ENCODE measurements around the gene NCOA4.
"Not testable (repeated sequence)": the region's sequence is repeated elsewhere in the genome, so short reads cannot be mapped to it uniquely, and the experiment has no call there.

NCOA4 gene

GRCh38 chr10:46019569-46020343, 10.7 kb downstream of the NCOA4 start:
- no peak for DNase-seq (ENCODE audit: low spot score)

GRCh38 chr10:46019177-46019528, 11.3 kb downstream of the NCOA4 start:
- no peak for DNase-seq (ENCODE audit: low spot score)

- no peak for DNase-seq (ENCODE audit: low spot score)
These were observed 11.8 kb downstream of the NCOA4 start for GRCh38 chr10:46018453-46019176.

- no peak for DNase-seq (ENCODE audit: low spot score)
These were observed 12.7 kb downstream of the NCOA4 start for GRCh38 chr10:46017733-46018132.

- no peak for DNase-seq (ENCODE audit: low spot score)
These were observed 13.6 kb downstream of the NCOA4 start for GRCh38 chr10:46016811-46017210.

GRCh38 chr10:46016190-46016589, 14.2 kb downstream of the NCOA4 start:
- no peak for DNase-seq (ENCODE audit: low spot score)

- DNase-seq (ENCODE audit: low spot score), result no peak
These were observed 15.6 kb downstream of the NCOA4 start for GRCh38 chr10:46014683-46015405.

- DNase-seq (ENCODE audit: low spot score), result no peak
These were observed 16.2 kb downstream of the NCOA4 start for GRCh38 chr10:46014206-46014605.

- no peak for DNase-seq (ENCODE audit: low spot score)
These were observed 17.7 kb downstream of the NCOA4 start for GRCh38 chr10:46012746-46013145.

GRCh38 chr10:46006219-46006618, 24.2 kb downstream of the NCOA4 start:
- DNase-seq (ENCODE audit: low spot score), result no peak

- no peak for DNase-seq (ENCODE audit: low spot score)
These were observed 25.0 kb downstream of the NCOA4 start for GRCh38 chr10:46005383-46005782.

GRCh38 chr10:46004963-46005362, 25.5 kb downstream of the NCOA4 start:
- DNase-seq (ENCODE audit: low spot score), result no peak

GRCh38 chr10:46002916-46003693, 27.3 kb downstream of the NCOA4 start:
- no peak for DNase-seq (ENCODE audit: low spot score)

GRCh38 chr10:46002189-46002687, 28.2 kb downstream of the NCOA4 start:
- not testable (repeated sequence) for DNase-seq (ENCODE audit: low spot score)

GRCh38 chr10:46001187-46001756, 29.2 kb downstream of the NCOA4 start:
- DNase-seq (ENCODE audit: low spot score), result peak; percentile 42

- no peak for DNase-seq (ENCODE audit: low spot score)
These were observed 29.9 kb downstream of the NCOA4 start for GRCh38 chr10:46000538-46000937.

- DNase-seq (ENCODE audit: low spot score), result not testable (repeated sequence)
These were observed 30.5 kb downstream of the NCOA4 start for GRCh38 chr10:45999955-46000354.

GRCh38 chr10:45997994-45998763, 32.2 kb downstream of the NCOA4 start:
- no peak for DNase-seq (ENCODE audit: low spot score)

- DNase-seq (ENCODE audit: low spot score), result no peak
These were observed 32.9 kb downstream of the NCOA4 start for GRCh38 chr10:45997557-45997956.

- not testable (repeated sequence) for DNase-seq (ENCODE audit: low spot score)
These were observed 44.8 kb downstream of the NCOA4 start for GRCh38 chr10:45985590-45985989.

- DNase-seq (ENCODE audit: low spot score), result not testable (repeated sequence)
These were observed 46.0 kb downstream of the NCOA4 start for GRCh38 chr10:45984473-45984872.
